ENCODE data around the gene XRN1.
"Not testable (repeated sequence)": the region's sequence is repeated elsewhere in the genome, so short reads cannot be mapped to it uniquely, and the experiment has no call there.

The XRN1 gene

DNA sequence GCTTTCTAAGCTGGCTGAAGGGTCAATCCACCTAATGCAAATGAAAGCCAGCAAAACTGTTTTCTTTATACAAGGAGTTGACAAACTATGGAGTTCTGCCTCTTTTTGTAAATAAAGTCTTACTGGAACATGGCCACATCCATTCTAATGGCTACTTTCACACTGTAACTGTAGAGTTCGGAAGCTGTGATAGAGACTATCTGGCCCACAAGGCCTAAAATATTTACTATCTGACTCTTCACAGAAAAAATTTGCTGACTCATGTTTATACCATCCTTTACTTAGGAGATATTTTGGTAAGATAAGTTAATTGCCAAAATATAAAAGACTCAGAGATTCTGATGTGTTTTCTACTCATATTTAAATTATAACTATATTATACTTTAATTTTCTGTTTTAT, 128.7 kb downstream of the XRN1 start:
- peak; percentile 49 for DNase-seq

DNA sequence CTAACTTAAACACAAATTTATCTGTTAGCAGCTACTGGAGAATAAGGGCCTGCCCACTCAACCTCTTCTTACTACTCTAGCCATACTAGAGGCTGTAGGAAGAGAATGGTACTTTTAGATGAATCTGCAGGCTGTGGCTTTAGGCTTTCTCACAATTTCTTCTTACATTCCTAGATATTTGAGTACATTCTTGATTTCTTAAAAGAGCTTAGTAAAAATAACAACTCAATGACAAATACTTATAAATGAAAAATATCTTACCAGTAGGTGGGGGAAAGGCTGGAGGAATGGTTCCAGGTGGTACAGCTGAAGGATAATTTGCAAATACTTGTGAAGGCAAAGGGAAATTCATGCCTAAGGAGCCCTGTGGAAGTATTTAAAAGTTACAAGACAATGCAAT, 129.5 kb downstream of the XRN1 start:
- DNase-seq: no peak

DNA sequence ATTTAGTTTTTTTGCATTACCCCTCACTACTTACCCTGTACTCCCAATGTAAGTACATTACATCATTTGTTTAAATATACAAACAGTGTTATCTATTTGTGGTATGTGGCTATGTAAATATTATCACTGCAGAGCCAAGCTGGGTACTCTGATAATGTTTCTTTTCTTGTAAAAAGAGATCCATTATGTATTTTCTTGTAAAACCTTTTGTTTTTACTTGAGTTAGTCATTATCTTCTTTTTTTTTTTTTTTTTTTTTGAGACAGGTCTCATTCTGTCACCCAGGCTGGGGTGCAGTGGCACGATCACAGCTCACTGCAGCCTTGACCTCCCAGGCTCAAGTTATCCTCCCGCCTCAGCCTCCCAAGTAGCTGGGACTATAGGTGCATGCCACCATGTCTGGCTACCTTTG, 131.9 kb downstream of the XRN1 start:
- DNase-seq: peak; percentile 61

DNA sequence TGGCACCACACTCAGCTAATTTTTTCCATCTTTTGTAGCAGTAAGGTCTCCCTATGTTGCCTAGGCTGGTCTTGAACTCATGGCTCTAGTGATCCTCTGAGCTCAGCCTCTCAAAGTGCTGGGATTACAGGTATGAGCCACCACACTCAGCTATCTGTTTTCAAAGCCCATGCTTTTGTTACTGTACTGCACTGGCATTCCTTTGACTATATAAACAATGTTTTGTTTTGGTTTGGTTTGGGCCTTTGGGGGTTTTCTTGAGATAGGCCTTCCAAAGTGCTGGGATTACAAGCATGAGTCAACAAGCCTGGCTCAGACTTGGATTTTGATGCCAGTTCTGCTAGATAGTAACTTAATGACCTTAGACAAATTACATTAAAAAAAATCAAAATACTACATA, 132.8 kb downstream of the XRN1 start:
- DNase-seq: no peak

DNA sequence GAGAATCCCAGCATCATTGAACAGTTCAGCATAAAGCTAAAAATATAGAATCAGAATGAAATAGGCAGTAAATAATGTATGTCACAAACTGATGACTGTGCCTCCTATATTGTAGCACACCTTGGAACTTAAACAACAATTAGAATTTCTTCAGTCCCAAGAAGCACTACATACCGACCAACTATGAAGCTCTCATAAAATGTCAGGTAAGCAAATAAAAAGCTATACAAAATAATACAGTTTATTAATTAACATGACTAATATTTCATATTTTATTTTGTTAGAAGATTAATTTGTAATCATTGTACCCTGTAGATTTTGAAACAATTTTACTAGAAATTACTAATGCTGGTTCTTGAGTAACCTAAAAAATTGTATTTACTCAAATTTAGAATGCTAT, 137.4 kb downstream of the XRN1 start:
- no peak for DNase-seq

DNA sequence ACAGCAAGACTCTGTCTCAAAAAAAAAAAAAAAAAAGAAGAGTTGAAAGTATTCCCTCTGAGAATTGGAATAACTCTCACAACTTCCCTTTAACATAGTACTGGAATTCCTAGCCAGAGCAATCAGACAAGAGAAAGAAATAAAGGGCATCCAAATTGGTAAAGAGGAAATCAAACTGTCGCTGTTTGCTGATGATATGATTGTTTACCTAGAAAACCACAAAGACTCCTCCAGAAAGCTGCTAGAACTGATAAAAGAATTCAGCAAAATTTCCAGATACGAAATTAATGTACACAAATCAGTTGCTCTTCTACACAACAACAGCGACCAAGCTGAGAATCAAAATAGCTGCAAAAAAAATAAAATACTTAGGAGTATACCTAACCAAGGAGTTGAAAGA, 145.0 kb downstream of the XRN1 start:
- DNase-seq: not testable (repeated sequence)

DNA sequence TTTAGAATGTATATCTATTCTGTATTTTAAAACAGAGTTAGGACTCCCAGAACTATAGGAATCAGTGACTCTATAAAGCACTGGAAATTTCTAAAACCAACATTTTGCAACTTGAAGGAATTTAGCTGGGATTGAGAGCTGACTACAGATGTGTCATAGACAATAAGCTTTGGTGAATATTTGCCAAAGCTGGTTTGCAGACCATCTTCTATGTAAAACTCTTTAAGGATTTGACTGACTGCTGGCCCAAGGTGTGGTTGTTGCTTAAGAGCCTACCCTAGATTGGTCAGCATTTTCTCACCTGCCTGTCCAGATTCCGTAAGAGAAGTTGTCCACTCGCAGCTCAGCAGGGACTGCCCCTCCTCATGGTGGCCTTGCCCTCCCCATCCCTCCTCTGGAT, 149.2 kb downstream of the XRN1 start:
- DNase-seq: no peak

DNA sequence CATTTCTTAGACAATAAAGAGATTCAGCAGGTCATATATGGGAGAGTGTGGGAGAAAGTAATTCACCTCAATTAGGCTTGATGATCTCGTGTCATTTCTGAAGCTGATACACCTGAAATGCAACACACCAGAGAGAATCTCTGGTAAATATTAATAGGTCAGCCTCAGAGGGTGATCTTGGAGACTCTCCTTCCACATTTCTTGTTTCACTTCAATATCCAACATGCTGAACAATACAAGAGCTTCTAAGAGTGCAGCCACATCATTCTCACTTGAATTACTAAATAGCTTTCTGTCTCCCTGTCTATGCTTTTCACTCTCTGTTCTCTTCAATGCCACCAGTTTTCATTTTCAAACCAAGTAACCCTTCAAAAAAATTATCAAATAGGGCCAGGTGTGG, 151.3 kb downstream of the XRN1 start:
- DNase-seq: no peak

DNA sequence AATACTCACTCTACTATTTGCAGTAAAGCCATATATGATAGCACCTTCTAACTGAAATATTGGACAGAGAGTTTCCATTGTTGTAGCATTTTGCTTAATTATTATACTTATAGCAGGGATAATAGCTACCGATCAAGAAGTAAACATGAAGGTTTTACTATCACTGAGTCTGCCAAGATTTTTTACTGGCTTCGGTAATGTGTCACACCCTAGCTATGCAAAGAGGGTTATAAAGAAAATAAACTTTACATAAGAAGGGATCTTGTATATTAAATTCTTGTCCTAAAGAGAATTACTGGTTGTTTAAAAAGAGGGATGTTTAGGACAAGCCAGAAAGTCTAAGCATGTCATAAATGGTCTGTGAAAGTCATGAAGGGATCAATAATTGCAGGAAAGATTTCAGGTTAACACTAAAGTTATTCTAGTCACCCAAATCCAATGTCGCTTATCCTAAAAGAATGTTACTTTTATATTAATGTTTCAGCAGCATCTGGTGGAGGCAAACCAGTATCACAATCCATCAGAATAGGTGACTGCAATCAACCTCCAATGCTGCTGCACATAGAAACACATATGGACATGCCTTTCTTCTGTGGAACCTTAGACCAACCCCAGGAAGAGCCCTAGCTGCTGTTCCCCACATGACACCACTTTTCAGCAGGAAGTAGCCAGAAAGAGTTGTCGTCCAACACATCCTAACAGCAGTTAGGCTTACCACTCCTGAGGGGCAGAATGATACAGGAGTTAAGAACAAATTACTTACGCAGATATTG, 159.8 kb downstream of the XRN1 start:
- no peak for DNase-seq

DNA sequence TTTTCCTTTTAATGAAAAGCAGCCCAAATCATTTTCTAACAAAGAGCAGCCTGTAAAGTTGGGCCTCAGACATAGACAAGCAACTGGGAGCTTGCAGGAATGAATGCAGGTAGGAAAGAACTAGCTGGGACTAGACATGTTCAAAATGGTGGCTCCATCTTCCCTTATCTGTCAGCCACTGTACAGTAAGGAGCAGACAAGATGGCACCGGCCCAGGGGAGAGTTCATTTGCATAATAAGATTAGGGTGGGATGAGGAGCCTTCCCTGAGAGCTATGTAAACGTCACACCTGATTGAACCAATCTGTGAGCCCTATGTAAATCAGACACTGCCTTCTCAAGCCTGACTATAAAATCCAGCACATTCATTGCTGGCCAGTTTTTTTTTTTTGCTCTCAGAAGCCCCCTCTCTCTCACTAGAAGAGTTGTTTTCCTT, 162.7 kb downstream of the XRN1 start:
- DNase-seq: peak; percentile 39

DNA sequence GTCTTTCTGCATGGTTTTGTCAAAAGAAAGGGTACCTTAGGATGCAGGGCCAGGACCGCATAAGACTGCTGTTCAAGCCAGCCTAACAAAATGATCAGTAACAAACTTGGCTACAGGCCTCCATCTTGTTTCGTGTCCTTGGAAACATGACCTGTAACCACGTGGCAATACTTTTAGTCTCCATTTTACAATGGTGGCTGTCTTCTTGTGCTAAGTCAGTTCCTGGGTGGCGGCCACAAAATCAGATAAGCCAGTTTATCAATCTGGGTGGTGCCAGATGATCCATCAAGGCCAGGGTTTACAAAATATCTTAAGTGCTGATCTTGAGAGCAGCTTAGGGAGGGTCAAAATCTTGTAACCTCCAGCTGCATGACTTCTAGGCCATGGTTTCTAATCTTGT, 165.3 kb downstream of the XRN1 start:
- DNase-seq: peak; percentile 25

DNA sequence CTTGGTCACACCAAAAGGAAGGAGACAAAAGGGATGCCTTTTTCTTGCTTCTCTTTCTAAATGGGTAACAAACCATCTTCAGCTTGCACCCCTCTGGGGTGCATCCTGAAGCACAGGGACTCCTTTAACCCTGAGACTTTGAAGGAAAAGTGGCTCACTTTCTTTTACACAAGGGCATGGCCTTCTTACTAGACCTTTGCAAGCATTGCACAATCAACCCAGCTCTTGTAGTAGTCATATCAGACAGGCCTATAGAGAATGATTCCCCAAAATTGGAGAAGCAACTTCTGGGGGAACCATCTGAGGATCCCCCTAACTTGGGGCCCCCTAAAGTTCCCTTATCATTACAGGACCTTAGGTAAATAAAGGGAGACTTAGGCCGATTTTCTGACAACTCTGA, 166.4 kb downstream of the XRN1 start:
- DNase-seq: no peak

DNA sequence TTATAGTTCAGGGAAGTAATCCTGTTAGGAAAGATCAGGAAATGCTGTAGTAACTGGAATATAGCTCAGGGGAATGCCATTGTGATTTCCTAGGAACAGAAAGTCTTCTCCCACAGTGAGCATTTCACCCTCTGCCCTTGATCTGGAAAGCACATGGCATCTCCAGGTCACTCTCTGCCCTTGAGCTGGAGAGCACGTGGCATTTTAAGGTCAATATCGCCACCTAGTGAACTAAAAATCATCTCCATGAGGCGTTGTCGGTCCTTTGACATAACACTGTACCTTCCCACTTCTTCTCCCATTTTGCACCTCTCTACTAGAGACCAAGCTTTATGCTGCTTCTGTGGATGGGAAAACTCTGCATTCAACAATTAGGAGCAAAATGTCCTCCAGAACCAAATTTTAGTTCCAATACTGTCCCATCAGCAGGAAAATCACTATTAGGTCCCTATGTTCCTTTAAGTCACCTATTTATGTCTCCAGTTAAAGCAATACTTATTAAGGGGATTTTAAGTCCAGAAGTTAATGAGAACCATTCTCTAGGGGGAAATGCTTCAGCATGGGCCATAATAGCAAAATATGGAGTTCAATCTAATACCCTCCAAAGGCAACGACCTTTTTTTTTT, 167.8 kb downstream of the XRN1 start:
- DNase-seq: peak; percentile 92

DNA sequence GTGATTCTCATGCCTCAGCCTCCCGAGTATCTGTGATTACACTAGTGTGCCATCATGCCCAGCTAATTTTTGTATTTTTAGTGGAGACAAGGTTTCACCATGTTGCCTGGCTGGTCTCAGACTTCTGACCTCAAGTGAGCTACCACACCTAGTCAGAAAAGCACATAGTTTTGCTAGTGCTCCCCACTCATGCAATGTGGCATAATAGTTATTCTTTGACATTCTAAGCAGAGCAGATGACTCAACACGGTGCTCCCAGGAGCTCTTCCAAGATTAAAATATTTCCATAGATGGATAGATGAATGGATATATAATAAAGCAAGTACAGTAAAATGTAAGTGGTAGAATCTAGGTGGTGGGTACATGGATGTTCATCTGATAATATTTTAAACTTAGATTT, 169.4 kb downstream of the XRN1 start:
- DNase-seq: no peak

DNA sequence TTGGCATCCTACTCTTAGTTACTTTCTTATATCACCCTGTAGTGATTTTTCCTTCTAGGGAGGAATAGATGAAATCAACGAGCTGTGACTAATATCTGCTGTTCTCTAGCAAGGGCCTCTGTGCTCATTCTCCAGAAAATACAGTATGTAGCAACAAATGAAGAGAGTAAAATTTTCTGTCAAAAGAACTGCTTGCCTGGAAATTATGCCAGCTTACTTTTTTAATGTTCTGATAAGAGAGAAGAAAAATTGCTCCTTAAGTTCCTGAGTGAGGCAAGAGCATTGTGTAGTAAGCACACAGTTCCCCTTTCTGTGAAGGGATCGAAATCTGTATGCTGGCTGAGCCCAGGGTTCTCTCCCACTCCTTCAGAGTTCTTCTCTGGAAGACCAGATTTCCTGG, 171.1 kb downstream of the XRN1 start:
- peak; percentile 69 for DNase-seq

DNA sequence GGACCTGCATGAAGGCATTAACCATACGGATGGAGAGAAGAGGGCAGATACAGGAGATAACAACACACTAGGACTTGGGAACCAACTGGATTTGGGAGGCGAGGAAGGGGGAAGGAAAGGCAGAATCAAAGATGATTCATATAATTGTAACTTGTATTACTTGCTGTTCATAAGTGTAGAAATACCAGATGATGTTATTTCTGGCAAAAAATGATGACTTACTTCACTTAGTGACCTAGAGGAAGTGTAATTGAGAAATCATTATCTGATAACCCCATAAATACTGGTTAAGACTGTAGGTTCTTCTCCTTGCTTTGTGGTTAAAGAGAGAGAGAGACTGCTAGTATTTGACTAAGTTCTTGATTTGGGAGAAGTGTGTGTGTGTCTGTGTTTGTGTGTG, 172.0 kb downstream of the XRN1 start:
- DNase-seq: peak; percentile 83

DNA sequence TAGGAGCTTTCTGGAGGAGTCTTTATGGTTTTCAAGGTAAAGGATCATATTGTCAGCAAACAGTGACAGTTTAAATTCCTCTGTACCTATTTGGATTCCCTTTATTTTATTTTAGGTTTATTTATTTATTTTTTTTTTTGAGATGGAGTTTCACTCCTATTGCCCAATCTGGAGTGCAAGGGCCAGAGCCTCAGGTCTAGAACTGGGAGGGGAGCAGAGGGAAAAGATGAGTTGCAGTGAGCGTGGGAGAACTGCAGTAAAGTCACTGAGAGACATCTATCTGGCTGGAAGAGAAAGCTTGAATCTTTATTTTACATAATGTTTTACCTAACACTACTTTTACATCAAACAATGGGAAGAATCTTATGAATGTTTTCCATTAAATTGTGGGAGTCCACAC, 172.9 kb downstream of the XRN1 start:
- no peak for DNase-seq

DNA sequence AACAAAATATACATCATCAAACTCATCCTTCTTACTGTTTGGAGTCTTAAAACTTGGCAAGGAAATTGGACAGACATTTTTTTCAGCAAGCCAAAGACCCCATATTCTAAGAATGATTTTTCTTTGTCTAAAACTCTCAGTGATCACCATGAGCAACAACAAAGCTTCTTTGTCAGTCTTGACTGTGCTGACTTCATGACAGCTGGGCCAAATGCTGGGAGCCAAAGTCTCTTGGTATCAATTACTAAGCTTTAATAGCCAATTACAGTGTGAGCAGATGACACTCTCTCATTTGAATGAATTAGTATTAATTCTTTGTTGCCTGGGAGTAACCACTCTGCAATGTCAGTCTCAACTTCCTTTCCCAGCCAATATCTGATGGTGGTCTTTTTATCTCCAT, 174.3 kb downstream of the XRN1 start:
- peak; percentile 28 for DNase-seq

DNA sequence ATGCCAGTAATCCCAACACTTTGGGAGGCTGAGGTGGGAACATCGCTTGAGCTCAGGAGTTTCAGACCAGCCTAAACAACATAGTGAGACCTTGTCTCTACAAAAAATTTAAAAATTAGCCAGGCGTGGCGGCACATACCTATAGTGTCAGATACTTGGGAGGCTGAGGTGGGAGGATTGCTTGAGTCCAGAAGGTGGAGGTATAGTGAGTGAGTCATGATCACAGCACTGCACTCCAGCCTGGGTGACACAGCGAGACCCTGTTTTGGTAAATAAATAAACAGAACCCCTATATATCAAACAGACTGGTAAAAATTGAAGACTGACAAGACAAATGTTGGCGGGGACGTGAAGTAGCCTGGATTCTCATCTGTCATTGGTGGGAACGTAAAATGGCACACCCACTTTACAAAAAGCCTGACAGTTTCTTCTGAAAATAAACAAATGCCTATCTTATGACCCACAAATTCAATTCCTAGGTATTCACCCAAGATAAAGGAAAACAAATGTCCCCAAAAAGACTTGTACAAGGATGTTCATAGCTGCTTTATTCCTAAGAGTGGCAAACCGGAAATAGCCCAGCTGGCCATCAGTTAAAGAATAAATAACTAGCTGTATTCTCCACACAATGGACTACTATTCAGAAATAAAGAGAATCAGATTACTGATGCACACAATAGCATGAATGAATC, 175.5 kb downstream of the XRN1 start:
- no peak for DNase-seq

DNA sequence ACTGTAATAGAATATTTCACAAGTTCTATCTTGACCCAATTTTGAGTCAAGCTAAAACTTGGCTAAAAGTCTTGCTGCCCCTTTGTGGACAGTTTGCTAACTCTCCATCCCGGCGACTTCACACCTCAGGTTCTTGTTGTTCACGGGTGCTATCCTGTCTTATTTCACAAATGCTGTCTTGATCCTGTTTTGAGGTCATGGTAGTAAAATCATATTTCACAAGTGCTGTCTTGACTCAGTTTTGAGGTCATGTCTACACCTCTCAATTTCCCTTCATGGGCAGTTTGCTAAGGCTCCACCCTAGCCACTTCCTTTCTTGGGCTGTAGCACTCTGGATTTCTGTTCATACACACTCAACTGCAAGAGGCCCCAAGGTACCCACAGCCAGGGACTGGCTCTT, 177.4 kb downstream of the XRN1 start:
- DNase-seq: peak; percentile 46

DNA sequence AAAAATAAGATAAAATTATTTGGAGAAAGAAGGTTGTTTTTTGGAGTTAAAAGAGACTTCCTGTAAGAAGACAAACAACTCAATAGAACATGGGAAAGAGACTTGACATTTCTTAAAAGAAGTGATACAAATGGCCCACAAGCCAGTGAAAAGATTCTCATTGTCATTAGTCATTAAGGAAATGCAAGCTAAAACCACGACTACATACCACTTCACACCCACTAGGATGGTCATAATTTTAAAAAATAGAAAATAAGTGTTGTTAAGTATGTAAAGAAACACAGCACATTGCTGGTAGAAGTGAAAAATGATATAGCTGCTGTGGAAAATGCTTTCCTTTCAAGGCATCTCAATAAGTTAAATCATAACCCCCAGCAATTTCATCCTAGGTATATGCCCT, 178.1 kb downstream of the XRN1 start:
- DNase-seq: no peak

DNA sequence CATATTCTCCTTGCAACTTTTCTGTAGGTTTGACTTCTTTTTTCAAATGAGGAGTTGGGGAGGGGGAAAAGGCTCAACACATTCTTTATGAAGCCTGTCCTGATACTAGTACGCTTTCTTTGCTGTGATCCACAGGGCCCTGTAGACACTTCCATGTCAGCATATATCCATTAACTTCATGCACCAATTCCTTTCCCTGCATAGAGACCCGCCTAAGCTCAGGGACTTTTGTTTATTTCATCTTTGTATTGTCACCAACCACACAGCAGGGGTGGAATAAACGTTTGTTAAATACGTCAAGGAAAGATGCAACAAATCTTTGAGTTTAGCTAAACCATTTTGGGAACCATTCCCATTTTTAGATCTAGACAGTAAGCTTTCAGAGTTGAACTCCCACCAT, 179.4 kb downstream of the XRN1 start:
- no peak for DNase-seq

DNA sequence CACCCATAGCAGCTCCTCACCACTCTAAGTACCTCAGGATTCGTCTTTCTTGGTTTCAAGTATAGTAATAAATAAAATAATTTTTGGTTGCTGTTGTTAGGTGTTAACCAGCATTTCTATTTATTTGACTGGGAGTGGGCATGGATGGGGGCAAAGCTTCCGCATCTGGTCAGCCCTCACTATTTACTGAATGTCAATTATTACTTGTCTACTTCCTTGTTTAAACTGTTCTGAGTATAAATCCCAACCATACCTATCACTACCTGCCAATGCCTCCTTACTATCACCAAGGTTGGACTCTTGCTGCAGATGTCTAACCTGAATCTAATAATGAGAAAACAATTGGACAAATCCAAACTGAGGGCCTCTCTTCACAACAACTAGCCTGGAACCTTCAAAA, 180.6 kb downstream of the XRN1 start:
- no peak for DNase-seq

DNA sequence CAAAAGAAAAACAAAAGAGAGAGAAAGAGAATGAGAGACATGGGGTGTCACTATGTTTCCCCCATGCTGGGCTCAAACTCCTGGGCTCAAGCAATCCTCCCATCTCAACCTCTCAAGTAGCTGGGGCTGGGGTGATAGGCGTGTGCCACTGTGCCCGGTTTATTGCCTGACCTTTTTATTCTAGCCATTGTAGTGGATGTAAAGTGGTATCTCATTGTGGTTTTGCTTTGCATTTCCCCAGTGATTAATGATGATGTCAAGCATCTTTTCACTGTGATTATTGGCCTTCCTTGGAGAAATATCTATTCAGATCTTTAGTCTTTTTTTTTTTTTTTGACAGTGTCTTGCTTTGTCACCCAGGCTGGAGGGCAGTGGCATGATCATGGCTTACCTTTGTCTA, 184.7 kb downstream of the XRN1 start:
- DNase-seq: peak; percentile 67

Measured in hematopoietic multipotent progenitor cell treated with erythropoietin and hydrocortisone succinate and interleukin-3 and kit ligand, for 4 days (in vitro differentiated cells).